H1 (cell line): ENCODE measurements around the gene CCDC120. TPM values are rescaled to one million over a fixed set of nuclear protein-coding genes. Genes with fewer than 3 reads are reported as not detected.
A peak's percentile ranks its signal among the peaks of the same experiment; 100 is the strongest.

Source experiments
- CTCF ChIA-PET: fragments of 300-600 bp; sonication (Branson Sonifier 250); formaldehyde crosslinking; loops from one replicate; lab custom pipeline; 2021; ENCODE audit not compliant: partially characterized antibody; lab: Charles Lee
- POLR2A ChIA-PET: fragments of 300-600 bp; sonication (Branson Sonifier 250); formaldehyde crosslinking; loops from one replicate; lab custom pipeline; 2021; ENCODE audit warnings: inconsistent platforms; ENCODE audit not compliant: partially characterized antibody; lab: Charles Lee
- DNase-seq, 2 experiments: peaks; one replicate each; pipeline versions ENCODE4 v3.0.0 to v3.0.0-alpha.2; 2010 to 2022; ENCODE audit warnings: low spot score in 2 of 2, low read depth in 1 of 2, mixed read lengths in 1 of 2
- FAIRE-seq: peaks from 2 replicates; lab custom pipeline; 2011; peaks lifted over from hg19 to GRCh38; lab: Jason Lieb, UNC
- H2AFZ ChIP-seq: 2 replicates; pipeline ENCODE4 v1.8.1; 2012; ENCODE audit warnings: low read length, inconsistent platforms
- H2AK5ac ChIP-seq: 2 replicates; pipeline ENCODE4 v1.6.1; 2013; ENCODE audit warnings: low read depth, low read length
- H2BK120ac ChIP-seq: replicated peaks from 2 replicates; pipeline ENCODE3; 2013; ENCODE audit warnings: low read depth, low read length, inconsistent platforms
- H2BK12ac ChIP-seq: 2 replicates; pipeline ENCODE4 v1.6.1; 2013; ENCODE audit warnings: low read depth, low read length
- H2BK15ac ChIP-seq: 2 replicates; pipeline ENCODE4 v1.6.1; 2013; ENCODE audit warnings: low read length
- H2BK20ac ChIP-seq: 2 replicates; pipeline ENCODE4 v1.6.1; 2013; ENCODE audit warnings: low read length
- H2BK5ac ChIP-seq: 2 replicates; pipeline ENCODE4 v1.6.1; 2013; ENCODE audit warnings: low read depth, low read length
- H3K14ac ChIP-seq: 2 replicates; pipeline ENCODE4 v1.6.1; 2013; ENCODE audit warnings: inconsistent platforms; ENCODE audit not compliant: insufficient read length
- H3K18ac ChIP-seq: 2 replicates; pipeline ENCODE4 v1.6.1; 2013; ENCODE audit warnings: low read length; ENCODE audit errors: extremely low read depth
- H3K23ac ChIP-seq: 2 replicates; pipeline ENCODE4 v1.6.1; 2013; ENCODE audit warnings: inconsistent platforms; ENCODE audit not compliant: insufficient read length
- H3K23me2 ChIP-seq: 2 replicates; pipeline ENCODE4 v1.6.1; 2013; ENCODE audit warnings: low read depth, low read length
- H3K27ac ChIP-seq: 2 replicates; pipeline ENCODE4 v1.6.1; 2011; ENCODE audit warnings: low read depth, low read length, inconsistent platforms
- H3K27me3 ChIP-seq, 4 experiments: replicated peaks in 1 of 4; 1 replicate in 1 of 4; 2 replicates in 3 of 4; pipeline versions ENCODE4 v1.6.1 to v1.8.1; 2011 to 2013; ENCODE audit warnings: low read length in 3 of 4, mild to moderate bottlenecking in 3 of 4, inconsistent platforms in 2 of 4, mixed read lengths in 2 of 4, moderate library complexity in 1 of 4; ENCODE audit not compliant: control insufficient read depth in 3 of 4, insufficient read depth in 3 of 4; ENCODE audit errors: extremely low read depth in 1 of 4
- H3K36me3 ChIP-seq, 4 experiments: 2 replicates each; pipeline versions ENCODE4 v1.6.1 to v1.8.1; 2011 to 2013; ENCODE audit warnings: mild to moderate bottlenecking in 4 of 4, low read length in 3 of 4, moderate library complexity in 2 of 4, control low read depth in 1 of 4, inconsistent platforms in 1 of 4; ENCODE audit not compliant: insufficient read depth in 4 of 4, control insufficient read depth in 2 of 4
- H3K4ac ChIP-seq: replicated peaks from 2 replicates; pipeline ENCODE3; 2013; ENCODE audit warnings: low read length, low read depth, mixed read lengths, inconsistent platforms; ENCODE audit not compliant: insufficient read length
- H3K4me1 ChIP-seq, 4 experiments: replicated peaks in 1 of 4; 1 replicate in 1 of 4; 2 replicates in 3 of 4; pipeline versions ENCODE4 v1.6.1 to v1.8.1; 2011 to 2013; ENCODE audit warnings: low read length in 3 of 4, inconsistent platforms in 2 of 4, mixed read lengths in 1 of 4; ENCODE audit not compliant: insufficient read depth in 4 of 4, control insufficient read depth in 3 of 4
- H3K4me2 ChIP-seq, 2 experiments: 2 replicates each; pipeline versions ENCODE4 v1.6.1 to v1.8.1; 2011 to 2013; ENCODE audit warnings: low read depth in 2 of 2, low read length in 2 of 2, control low read depth in 1 of 2, inconsistent platforms in 1 of 2, mild to moderate bottlenecking in 1 of 2; ENCODE audit not compliant: insufficient read depth in 1 of 2
- H3K4me3 ChIP-seq, 4 experiments: fragments of 200-600, 300-600 bp in 1 of 4; sonication (generic), shearing (Covaris generic), sonication (Bioruptor Twin) in 1 of 4; 2 replicates each; pipeline versions ENCODE4 v1.5.1 to v1.8.1; 2011 to 2016; ENCODE audit warnings: low read length in 4 of 4, low read depth in 3 of 4, control low read depth in 2 of 4, inconsistent platforms in 2 of 4, mild to moderate bottlenecking in 2 of 4, mixed read lengths in 1 of 4, moderate library complexity in 1 of 4; ENCODE audit not compliant: insufficient read depth in 2 of 4; ENCODE audit errors: extremely low read depth in 1 of 4
- H3K56ac ChIP-seq: replicated peaks from 2 replicates; pipeline ENCODE3; 2013; ENCODE audit warnings: low read depth, mild to moderate bottlenecking, mixed read lengths, low read length, inconsistent platforms; ENCODE audit not compliant: insufficient read length
- H3K79me1 ChIP-seq: 2 replicates; pipeline ENCODE4 v1.6.1; 2013; ENCODE audit warnings: low read depth, low read length, control low read depth
- H3K79me2 ChIP-seq, 2 experiments: 2 replicates each; pipeline versions ENCODE4 v1.6.1 to v1.8.1; 2012 to 2013; ENCODE audit warnings: low read length in 2 of 2, mild to moderate bottlenecking in 2 of 2, inconsistent platforms in 1 of 2; ENCODE audit not compliant: insufficient read depth in 2 of 2, control insufficient read depth in 1 of 2
- H3K9ac ChIP-seq, 4 experiments: replicated peaks in 1 of 4; 1 replicate in 1 of 4; 2 replicates in 3 of 4; pipeline versions ENCODE4 v1.6.1 to v1.8.1; 2011 to 2013; ENCODE audit warnings: low read depth in 3 of 4, low read length in 3 of 4, control low read depth in 2 of 4, mild to moderate bottlenecking in 2 of 4, moderate library complexity in 2 of 4, inconsistent platforms in 1 of 4; ENCODE audit errors: extremely low read depth in 1 of 4
- H3K9me3 ChIP-seq, 2 experiments: 2 replicates each; pipeline versions ENCODE4 v1.6.1 to v1.8.1; 2012 to 2013; ENCODE audit warnings: mild to moderate bottlenecking in 2 of 2, moderate library complexity in 2 of 2, control low read depth in 1 of 2, inconsistent platforms in 1 of 2, low read depth in 1 of 2, low read length in 1 of 2, mixed read lengths in 1 of 2; ENCODE audit not compliant: insufficient read depth in 2 of 2
- H4K20me1 ChIP-seq, 2 experiments: replicated peaks in 1 of 2; 2 replicates each; pipeline versions ENCODE3 to v1.8.1; 2011 to 2013; ENCODE audit warnings: inconsistent platforms in 2 of 2, low read length in 2 of 2, mild to moderate bottlenecking in 1 of 2; ENCODE audit not compliant: insufficient read depth in 2 of 2, control insufficient read depth in 1 of 2
- H4K5ac ChIP-seq: 2 replicates; pipeline ENCODE4 v1.6.1; 2013; ENCODE audit warnings: low read length, low read depth, mixed read lengths, inconsistent platforms; ENCODE audit not compliant: insufficient read length
- H4K8ac ChIP-seq: 2 replicates; pipeline ENCODE4 v1.8.0; 2013; ENCODE audit warnings: mild to moderate bottlenecking, moderate library complexity, low read length, inconsistent platforms; ENCODE audit not compliant: insufficient read depth; ENCODE audit errors: extremely low read depth
- H4K91ac ChIP-seq: replicated peaks from 2 replicates; pipeline ENCODE3; 2013; ENCODE audit warnings: low read length, mixed read lengths, inconsistent platforms; ENCODE audit not compliant: insufficient read length
- BCL11A ChIP-seq, 2 experiments: IDR thresholded peaks; one replicate each; pipeline ENCODE4 v1.6.1; 2011; ENCODE audit warnings: low read depth in 2 of 2, low read length in 2 of 2, mild to moderate bottlenecking in 2 of 2
- EGR1 ChIP-seq: IDR thresholded peaks from 2 replicates; pipeline ENCODE4 v1.6.1; 2011; ENCODE audit warnings: low read depth, low read length, borderline replicate concordance
- JUN ChIP-seq: IDR thresholded peaks from 2 replicates; pipeline ENCODE4 v1.6.1; 2011; ENCODE audit warnings: low read depth, mild to moderate bottlenecking, improper control_type of control experiment, low read length
- MAFK ChIP-seq: IDR thresholded peaks from 2 replicates; pipeline ENCODE4 v1.6.1; 2012; ENCODE audit warnings: low read depth, mild to moderate bottlenecking, improper control_type of control experiment, low read length
- POLR2A ChIP-seq, 2 experiments: IDR thresholded peaks; 1 replicate in 1 of 2; 2 replicates in 1 of 2; pipeline ENCODE4 v1.6.1; 2011; ENCODE audit warnings: low read depth in 2 of 2, low read length in 2 of 2, mild to moderate bottlenecking in 2 of 2; ENCODE audit errors: control extremely low read depth in 1 of 2
- SIN3A ChIP-seq, 2 experiments: IDR thresholded peaks in 1 of 2; conservative IDR thresholded peaks in 1 of 2; 2 replicates each; pipeline ENCODE4 v1.6.1; 2011 to 2012; ENCODE audit warnings: low read length in 2 of 2, improper control_type of control experiment in 1 of 2, low read depth in 1 of 2, mild to moderate bottlenecking in 1 of 2
- WGBS, 2 experiments: shearing (Covaris generic) in 1 of 2; methylation state at CpG; one replicate each; pipeline versions ENCODE4 v1.1.6 to v1.1.7; 2013 to 2015; ENCODE audit warnings: low lambda C conversion rate in 2 of 2, mixed read lengths in 2 of 2, inconsistent platforms in 1 of 2, low coverage in 1 of 2, missing lambda C conversion rate in 1 of 2; ENCODE audit not compliant: insufficient replicate concordance in 2 of 2, insufficient coverage in 1 of 2, insufficient read length in 1 of 2; ENCODE audit errors: extremely low coverage in 1 of 2, missing lambda C conversion rate in 1 of 2; 5-methylcytosine and 5-hydroxymethylcytosine counted together
- polyA plus RNA-seq, 7 experiments: library from polyadenylated mRNA; depleted of rRNA in 3 of 7; stranded (reverse) in 5 of 7; unstranded in 2 of 7; fragments of >200 nt in 5 of 7; fragments of 200-250 nt in 2 of 7; gene quantifications; 1 replicate in 5 of 7; 2 replicates in 1 of 7; 4 replicates in 1 of 7; pipeline versions ENCODE4 v1.2.1 to v1.2.3, GENCODE V29; 2011 to 2013; ENCODE audit warnings: missing spikeins in 2 of 7, mixed read lengths in 2 of 7
- total RNA-seq: library from RNA; stranded (reverse); fragmentation: NEBNext Ultra II Directional; extraction: Animal tissue kit (Norgen Biotek cat#: 25700); gene quantifications from 2 replicates; pipeline ENCODE4 v1.2.1, GENCODE V29; 2021
- TF ChIP-seq, protein P1 (sequence below): IDR thresholded peaks from 2 replicates; pipeline ENCODE4 v1.6.1; 2011; ENCODE audit warnings: low read length, improper control_type of control experiment
- TF ChIP-seq, protein P2 (sequence below): IDR thresholded peaks from 2 replicates; pipeline ENCODE4 v1.6.1; 2012; ENCODE audit warnings: inconsistent platforms

Gene CCDC120
- total and polyA plus RNA-seq, 2 of the 8 experiments (the other 6 are each of a cell fraction or from before 2014, with no cell fraction given) = 4.9 to 11.9 TPM

DNA sequence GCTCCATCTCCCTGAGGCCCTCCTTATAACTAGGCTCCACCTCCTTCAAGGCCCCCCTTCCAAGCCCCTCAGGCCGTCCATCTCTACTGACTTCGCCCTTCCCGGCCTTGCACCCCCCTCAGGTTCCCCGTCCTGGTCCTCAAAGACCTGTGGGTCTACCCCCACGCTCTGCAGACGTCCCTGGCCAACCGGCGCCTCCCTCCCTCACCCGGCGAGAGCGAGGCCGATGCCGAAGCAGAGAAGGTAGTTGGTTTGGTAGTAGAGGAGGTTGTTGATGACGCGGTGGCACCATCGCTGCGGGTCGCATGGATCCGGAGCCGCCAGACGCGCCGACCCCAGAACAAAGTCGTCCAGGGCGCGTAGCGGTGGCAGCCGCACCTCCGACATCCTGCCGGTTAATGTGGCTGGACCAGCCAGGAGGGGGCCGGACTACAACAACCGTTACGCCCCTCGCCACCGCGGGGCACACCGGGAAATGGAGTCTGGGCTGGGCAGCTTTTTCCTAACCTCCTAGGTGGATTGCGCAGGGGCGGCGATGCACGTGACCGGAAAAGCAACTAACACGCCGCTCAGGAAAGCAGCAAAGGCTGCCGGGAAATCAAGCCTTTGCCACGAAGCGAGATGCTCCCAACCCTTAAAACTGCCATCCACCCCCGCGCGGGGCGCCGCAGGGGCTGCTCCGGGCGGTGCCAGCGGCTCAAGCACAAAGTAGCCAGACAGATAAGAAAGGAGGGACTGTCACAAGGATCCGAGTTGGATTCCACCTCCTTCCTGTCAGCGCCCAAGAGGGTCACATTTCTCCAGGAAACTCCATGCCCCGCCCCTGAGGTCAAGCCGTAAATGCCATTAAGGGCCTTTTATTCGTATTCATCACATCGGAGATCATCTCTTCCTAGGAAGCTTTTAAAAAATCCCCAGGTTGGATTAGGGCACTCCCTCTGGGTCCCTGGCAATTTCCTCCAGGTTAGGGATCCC, 15.1 kb downstream of the CCDC120 start, which contains the start of gene PRAF2:
Gene PRAF2, minus strand, starts transcription at position 402 of the 975 bp plus-strand sequence. Its CDS starts 15 bp downstream, at position 387.
- Histone ChIP-seq H4K8ac (peak within 1 kb of the TSS; percentile 89), H3K4ac (no peak within 1 kb of the TSS), H3K4me3 (peak within 1 kb of the TSS; percentile 53 to 96 (median 78)), H3K4me2 (peak within 1 kb of the TSS; percentile 74 to 87), H3K9ac (peak within 1 kb of the TSS in 3 of 4 experiments; percentile 38 to 47 (median 44); a peak in 4 of 7 replicates), H2AFZ (no peak within 1 kb of the TSS), H4K20me1 (no peaks in the 10 kb centered on the region), H2AK5ac (no peak within 1 kb of the TSS), H4K91ac (no peak within 1 kb of the TSS), H3K79me1 (no peaks in the 10 kb centered on the region), H3K4me1 (peaks cover 0 to 7% (median 4%) of the 10 kb centered on the region in 4 experiments; a peak in 5 of 7 replicates), H3K27me3 (no peaks in the 10 kb centered on the region), H3K36me3 (peaks cover 0 to 4% (median 0%) of the 10 kb centered on the region in 4 experiments; a peak in 2 of 8 replicates), H3K79me2 (no peaks in the 10 kb centered on the region), H3K18ac (no peak within 1 kb of the TSS), H3K14ac (no peak within 1 kb of the TSS), H2BK15ac (no peak within 1 kb of the TSS), H2BK12ac (no peak within 1 kb of the TSS), H3K27ac (no peak within 1 kb of the TSS), H3K23ac (no peak within 1 kb of the TSS), H2BK120ac (no peak within 1 kb of the TSS), H2BK5ac (no peak within 1 kb of the TSS; the same call in 1 of the 2 replicates), H4K5ac (peak within 1 kb of the TSS; percentile 66), H2BK20ac (no peak within 1 kb of the TSS), H3K56ac (peak within 1 kb of the TSS; percentile 46), H3K23me2 (no peaks in the 10 kb centered on the region), H3K9me3 (no peaks in the 10 kb centered on the region)
- ChIA-PET POLR2A (interaction anchor here (0.6 to 2.1 kb wide), 4 partner anchors 14 to 54 kb away, joined by 3 to 6 read pairs (median 3); no protein-coding TSS in a partner anchor), CTCF (interaction anchor here (1.1 kb wide), 1 partner anchor 26 kb away, joined by 3 read pairs; no protein-coding TSS in a partner anchor)
- 4% methylated on average over 39 of the region's 61 CpGs; no CpG with 5 or more reads in 1 of the 2 experiments for WGBS, 2 experiments
- FAIRE-seq (peak; percentile 96), DNase-seq (peak; percentile 46 to 85)
- no peak for TF ChIP-seq BCL11A (IDR thresholded peaks at IDR 0.05; ENCODE audit: low read depth in 2 of 2, low read length in 2 of 2)
- TF ChIP-seq EGR1 = 0 out of 2 replicates have a peak, but pooled peaks have one; percentile 20
- peak in 1 of 2 experiments; percentile 58; a peak in 1 of 3 replicates for TF ChIP-seq POLR2A (IDR thresholded peaks at IDR 0.05; ENCODE audit: control extremely low read depth in 1 of 2, low read depth in 2 of 2, low read length in 2 of 2)
- TF ChIP-seq, protein P1, sequence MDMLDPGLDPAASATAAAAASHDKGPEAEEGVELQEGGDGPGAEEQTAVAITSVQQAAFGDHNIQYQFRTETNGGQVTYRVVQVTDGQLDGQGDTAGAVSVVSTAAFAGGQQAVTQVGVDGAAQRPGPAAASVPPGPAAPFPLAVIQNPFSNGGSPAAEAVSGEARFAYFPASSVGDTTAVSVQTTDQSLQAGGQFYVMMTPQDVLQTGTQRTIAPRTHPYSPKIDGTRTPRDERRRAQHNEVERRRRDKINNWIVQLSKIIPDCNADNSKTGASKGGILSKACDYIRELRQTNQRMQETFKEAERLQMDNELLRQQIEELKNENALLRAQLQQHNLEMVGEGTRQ = peak; percentile 80
- TF ChIP-seq JUN = no peak
- no peak for TF ChIP-seq MAFK
- peak in 1 of 2 experiments; percentile 69; a peak in 1 of 4 replicates for TF ChIP-seq SIN3A (conservative IDR thresholded peaks at IDR 0.05 in 1 of 2, IDR thresholded peaks at IDR 0.05 in 1 of 2; ENCODE audit: low read depth in 1 of 2, low read length in 2 of 2)
- TF ChIP-seq, protein P2, sequence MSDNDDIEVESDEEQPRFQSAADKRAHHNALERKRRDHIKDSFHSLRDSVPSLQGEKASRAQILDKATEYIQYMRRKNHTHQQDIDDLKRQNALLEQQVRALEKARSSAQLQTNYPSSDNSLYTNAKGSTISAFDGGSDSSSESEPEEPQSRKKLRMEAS = peak; percentile 88
